IMR-90 (cell line): Measurements from ENCODE around the gene TNS3. TPM values are rescaled to one million over a fixed set of nuclear protein-coding genes. Genes with fewer than 3 reads are reported as not detected.
A peak's percentile ranks its signal among the peaks of the same experiment; 100 is the strongest.

Source experiments
- ATAC-seq: fragments of 200-7000 bp; cut with Tn5 transposase; 2 replicates; pipeline ENCODE4 v1.9.1; 2020; ENCODE audit warnings: low read depth, mild to moderate bottlenecking, moderate library complexity
- BruUV-seq: library from RNA; stranded (reverse); fragments of 400-500 nt; replicated peaks from 2 replicates; lab custom pipeline; 2021; lab: Mats Ljungman, UMichigan
- CTCF ChIA-PET: fragments of 300-600 bp; formaldehyde crosslinking; extraction: SDS; loops from one replicate; lab custom pipeline; 2021; ENCODE audit warnings: antibody characterized with exemption; lab: Yijun Ruan, JAX
- POLR2A ChIA-PET: fragments of 300-600 bp; sonication (Branson Sonifier 250); formaldehyde crosslinking; loops from one replicate; lab custom pipeline; 2022; ENCODE audit warnings: antibody characterized with exemption; ENCODE audit not compliant: unreplicated experiment; lab: Charles Lee
- DNase-seq: peaks from one replicate; pipeline ENCODE4 v3.0.0; 2013
- H2AFZ ChIP-seq: replicated peaks from 2 replicates; pipeline ENCODE3; 2013; ENCODE audit warnings: low read length, mild to moderate bottlenecking; ENCODE audit not compliant: poor library complexity
- H2AK5ac ChIP-seq: 2 replicates; pipeline ENCODE4 v1.6.1; 2013; ENCODE audit warnings: low read depth, low read length, inconsistent platforms
- H2AK9ac ChIP-seq: replicated peaks from 2 replicates; pipeline ENCODE3; 2013; ENCODE audit warnings: mild to moderate bottlenecking, low read depth, low read length, moderate library complexity; ENCODE audit not compliant: poor library complexity
- H2BK120ac ChIP-seq: 2 replicates; pipeline ENCODE4 v1.6.1; 2013; ENCODE audit warnings: low read depth, low read length, inconsistent platforms
- H2BK15ac ChIP-seq: 3 replicates; pipeline ENCODE4 v1.6.1; 2013; ENCODE audit warnings: low read depth, low read length, inconsistent platforms
- H2BK20ac ChIP-seq: 2 replicates; pipeline ENCODE4 v1.6.1; 2013; ENCODE audit warnings: low read depth, mild to moderate bottlenecking, inconsistent platforms, low read length, moderate library complexity
- H2BK5ac ChIP-seq: 2 replicates; pipeline ENCODE4 v1.6.1; 2013; ENCODE audit warnings: mild to moderate bottlenecking, low read depth, low read length, inconsistent platforms; ENCODE audit not compliant: poor library complexity, severe bottlenecking
- H3K14ac ChIP-seq: replicated peaks from 2 replicates; pipeline ENCODE4 v1.6.1; 2013; ENCODE audit warnings: low read depth, low read length, inconsistent platforms
- H3K18ac ChIP-seq: 2 replicates; pipeline ENCODE4 v1.6.1; 2013; ENCODE audit warnings: low read depth, low read length, control low read depth
- H3K23ac ChIP-seq: 2 replicates; pipeline ENCODE4 v1.6.1; 2013; ENCODE audit warnings: low read depth, low read length, inconsistent platforms
- H3K27ac ChIP-seq: 2 replicates; pipeline ENCODE4 v1.5.1; 2013; ENCODE audit warnings: mild to moderate bottlenecking, control low read depth, low read length; ENCODE audit not compliant: insufficient read depth
- H3K27me3 ChIP-seq: 2 replicates; pipeline ENCODE4 v1.6.1; 2013; ENCODE audit warnings: low read length; ENCODE audit not compliant: control insufficient read depth, insufficient read depth
- H3K36me3 ChIP-seq: 2 replicates; pipeline ENCODE4 v1.6.1; 2013; ENCODE audit warnings: low read length, mixed read lengths; ENCODE audit not compliant: control insufficient read depth, insufficient read depth
- H3K4ac ChIP-seq: 2 replicates; pipeline ENCODE4 v1.6.1; 2013; ENCODE audit warnings: low read depth, low read length, inconsistent platforms
- H3K4me1 ChIP-seq: 2 replicates; pipeline ENCODE4 v1.6.1; 2013; ENCODE audit warnings: low read length, mixed read lengths; ENCODE audit not compliant: control insufficient read depth, insufficient read depth
- H3K4me2 ChIP-seq: 2 replicates; pipeline ENCODE4 v1.6.1; 2013; ENCODE audit warnings: low read depth, mild to moderate bottlenecking, control low read depth, low read length, moderate library complexity
- H3K4me3 ChIP-seq: 2 replicates; pipeline ENCODE4 v1.5.1; 2013; ENCODE audit warnings: low read depth, mild to moderate bottlenecking, control low read depth, low read length, moderate library complexity; ENCODE audit not compliant: insufficient read depth
- H3K56ac ChIP-seq: 2 replicates; pipeline ENCODE4 v1.6.1; 2013; ENCODE audit warnings: low read length, inconsistent platforms; ENCODE audit not compliant: insufficient read depth; ENCODE audit errors: extremely low read depth
- H3K79me1 ChIP-seq, 2 experiments: 2 replicates each; pipeline ENCODE4 v1.6.1; 2013; ENCODE audit warnings: low read length in 2 of 2, inconsistent platforms in 1 of 2, low read depth in 1 of 2
- H3K9ac ChIP-seq: 2 replicates; pipeline ENCODE4 v1.6.1; 2013; ENCODE audit warnings: low read depth, low read length, control low read depth
- H3K9me1 ChIP-seq: 2 replicates; pipeline ENCODE4 v1.6.1; 2013; ENCODE audit warnings: low read length, inconsistent platforms; ENCODE audit not compliant: insufficient read depth
- H3K9me3 ChIP-seq: 2 replicates; pipeline ENCODE4 v1.6.1; 2013; ENCODE audit warnings: low read length; ENCODE audit not compliant: control insufficient read depth, insufficient read depth
- H4K20me1 ChIP-seq: 2 replicates; pipeline ENCODE4 v1.6.1; 2013; ENCODE audit warnings: low read length, inconsistent platforms; ENCODE audit not compliant: insufficient read depth
- H4K5ac ChIP-seq: 2 replicates; pipeline ENCODE4 v1.6.1; 2013; ENCODE audit warnings: mild to moderate bottlenecking, low read depth, low read length, control low read depth
- H4K8ac ChIP-seq, 2 experiments: 2 replicates each; pipeline ENCODE4 v1.6.1; 2013; ENCODE audit warnings: low read depth in 2 of 2, low read length in 2 of 2, control low read depth in 1 of 2, inconsistent platforms in 1 of 2
- H4K91ac ChIP-seq: 2 replicates; pipeline ENCODE4 v1.6.1; 2013; ENCODE audit warnings: low read depth, low read length, inconsistent platforms; ENCODE audit not compliant: insufficient read depth
- BHLHE40 ChIP-seq: fragments of 150-350 bp; IDR thresholded peaks from 2 replicates; pipeline ENCODE4 v1.6.1; 2016; ENCODE audit warnings: mild to moderate bottlenecking, low read depth, low read length
- CHD1 ChIP-seq: IDR thresholded peaks from 2 replicates; pipeline ENCODE4 v1.6.1; 2012; ENCODE audit warnings: low read depth, low read length, improper control_type of control experiment
- FOS ChIP-seq: fragments of 150-350 bp; IDR thresholded peaks from 2 replicates; pipeline ENCODE4 v1.6.1; 2016; ENCODE audit warnings: low read depth, low read length
- MAZ ChIP-seq: IDR thresholded peaks from 2 replicates; pipeline ENCODE4 v1.6.1; 2012; ENCODE audit warnings: low read depth, mild to moderate bottlenecking, low read length, improper control_type of control experiment, moderate library complexity, borderline replicate concordance
- NFE2L2 ChIP-seq: fragments of 150-350 bp; IDR thresholded peaks from 2 replicates; pipeline ENCODE4 v1.6.1; 2016; ENCODE audit warnings: low read depth, mild to moderate bottlenecking, low read length
- RAD21 ChIP-seq: IDR thresholded peaks from 2 replicates; pipeline ENCODE4 v1.6.1; 2012; ENCODE audit warnings: low read length, improper control_type of control experiment
- RCOR1 ChIP-seq: IDR thresholded peaks from 2 replicates; pipeline ENCODE4 v1.6.1; 2012; ENCODE audit warnings: mild to moderate bottlenecking, low read length, improper control_type of control experiment; ENCODE audit not compliant: insufficient replicate concordance
- SMC3 ChIP-seq: fragments of 150-350 bp; IDR thresholded peaks from 2 replicates; pipeline ENCODE4 v1.6.1; 2016; ENCODE audit warnings: low read depth, mild to moderate bottlenecking, antibody characterized with exemption, low read length, moderate library complexity
- WGBS, 2 experiments: methylation state at CpG; one replicate each; pipeline versions ENCODE4 v1.1.5 to v1.1.7; 2013; ENCODE audit warnings: missing lambda C conversion rate in 2 of 2; ENCODE audit not compliant: insufficient read length in 1 of 2; ENCODE audit errors: extremely low coverage in 2 of 2; 5-methylcytosine and 5-hydroxymethylcytosine counted together
- dilution Hi-C: fragments of 300-500 bp; cut with HindIII; formaldehyde crosslinking; loops from one replicate; pipeline ENCODE4 v1.14.3; 2018; ENCODE audit warnings: low sequenced_read_pairs; ENCODE audit not compliant: unreplicated experiment
- in situ Hi-C: fragments of 300-500 bp; cut with MboI; formaldehyde crosslinking; loops from 3 replicates; pipeline ENCODE4 v1.14.3; 2019; ENCODE audit warnings: low sequenced_read_pairs, inconsistent platforms, mixed read lengths
- intact Hi-C: fragments of 100-400 bp; cut with micrococcal nuclease; formaldehyde crosslinking; loops from 2 replicates; pipeline ENCODE4 v1.10.0; 2022
- polyA plus RNA-seq, 3 experiments: library from polyadenylated mRNA; depleted of rRNA; stranded (reverse); fragments of >200 nt; gene quantifications; 2 replicates each; pipeline ENCODE4 v1.2.3, GENCODE V29; 2012; ENCODE audit warnings: low replicate concordance in 1 of 3
- total RNA-seq: library from RNA; depleted of rRNA; stranded (reverse); fragments of >200 nt; gene quantifications from 2 replicates; pipeline ENCODE4 v1.2.3, GENCODE V29; 2012

The TNS3 gene
- total and polyA plus RNA-seq, 2 of the 4 experiments (the other 2 are of a cell fraction), result 64.3 to 79.2 TPM

- no peak overlapping the region for H3K4me3 ChIP-seq
- no peak overlapping the region for H3K27ac ChIP-seq
- H3K9me1 ChIP-seq, result peaks cover 58% of the 10 kb centered on the region
- TF ChIP-seq BHLHE40 (0 out of 2 replicates have a peak, but pooled peaks have one; percentile 5), FOS (0 out of 2 replicates have a peak, but pooled peaks have one; percentile 10), RCOR1 (no peak), MAZ (no peak), RAD21 (no peak), CHD1 (no peak), SMC3 (no peak), NFE2L2 (no peak)
- ChIA-PET CTCF (interaction anchor here (1.0 kb wide), 1 partner anchor 483 kb away, joined by 3 read pairs; no protein-coding TSS in a partner anchor), POLR2A (no interaction called here)
- H3K36me3 ChIP-seq, result peaks cover 40% of the 10 kb centered on the region
- peaks cover 44 to 95% of the 10 kb centered on the region in 2 experiments for H3K79me1 ChIP-seq
- WGBS, 2 experiments, result 100% methylated on average over 1 of the region's 11 CpGs; no CpG with 5 or more reads in 1 of the 2 experiments
- no peak overlapping the region for H2AFZ ChIP-seq
- H3K27me3 ChIP-seq, result no peaks in the 10 kb centered on the region
- peak overlapping the region in 1 of 2 experiments; percentile 19; a peak in 2 of 4 replicates for H4K8ac ChIP-seq
- no peak overlapping the region for H3K18ac ChIP-seq
- peak overlapping the region; percentile 56; the same call in 1 of the 2 replicates for H2BK20ac ChIP-seq
- peaks cover 35% of the 10 kb centered on the region for H3K4me1 ChIP-seq
- peak overlapping the region; percentile 57 for H3K4ac ChIP-seq
- ATAC-seq, result no peak
- H3K14ac ChIP-seq, result peak overlapping the region; percentile 53
- no peak overlapping the region for H2AK9ac ChIP-seq
- peak overlapping the region; percentile 17 for H2BK5ac ChIP-seq
- no peak overlapping the region for H3K56ac ChIP-seq
- dilution Hi-C loops, result no loop called here
- DNase-seq, result peak; percentile 51
- peaks cover 32% of the 10 kb centered on the region for H4K20me1 ChIP-seq
- no peak overlapping the region for H3K4me2 ChIP-seq
- H3K23ac ChIP-seq, result peak overlapping the region; percentile 49; the same call in 1 of the 2 replicates
- no peaks in the 10 kb centered on the region for H3K9me3 ChIP-seq
- no peak overlapping the region for H4K91ac ChIP-seq
- H2BK120ac ChIP-seq, result peak overlapping the region; percentile 63
- H3K9ac ChIP-seq, result no peak overlapping the region
- intact Hi-C loops, result no loop called here
- no TSS peak for BruUV-seq
- H2BK15ac ChIP-seq, result peak overlapping the region; percentile 38; the same call in 1 of the 3 replicates
- H4K5ac ChIP-seq, result no peak overlapping the region
- in situ Hi-C loops, result no loop called here
- peak overlapping the region; percentile 72 for H2AK5ac ChIP-seq
Measured at GRCh38 chr7:47508389-47509380, 73.2 kb downstream of the TNS3 start.
